ENCODE measurements around the gene ADSL.

- TF ChIP-seq CTCF (IDR thresholded peaks at IDR 0.05) (no peak), POLR2A (IDR thresholded peaks at IDR 0.05) (no peak)
Measured at GRCh38 chr22:40310081-40310767, 36.1 kb upstream of the ADSL start.

Measured in tibial nerve (tissue), 3 donors.